ENCODE data around the gene TKTL2.

GRCh38 chr4:163493643-163494359 is 20.2 kb upstream of the TKTL2 start:
- TF ChIP-seq CTCF (IDR thresholded peaks at IDR 0.05; ENCODE audit: low read depth, low read length, poor library complexity, severe bottlenecking) (no peak), EZH2phosphoT487 (IDR thresholded peaks at IDR 0.05; ENCODE audit: borderline replicate concordance, low read length) (no peak)

Data from DOHH2 (cell line).